GM12878 (cell line): ENCODE data around the gene SERTM2. TPM values are rescaled to one million over a fixed set of nuclear protein-coding genes. Genes with fewer than 3 reads are reported as not detected.

Experiments used
- ATAC-seq: fragments of 200-7000 bp; cut with Tn5 transposase; 3 replicates; pipeline ENCODE4 v1.9.1; 2020; ENCODE audit warnings: mild to moderate bottlenecking, moderate library complexity
- BruUV-seq: library from RNA; stranded (reverse); fragments of 400-500 nt; replicated peaks from 2 replicates; lab custom pipeline; 2021; lab: Mats Ljungman, UMichigan
- CTCF ChIA-PET: fragments of 300-600 bp; sonication (Branson Sonifier 250); formaldehyde crosslinking; extraction: SDS; loops from one replicate; lab custom pipeline; 2021; ENCODE audit warnings: inconsistent platforms; lab: Yijun Ruan, JAX
- POLR2A ChIA-PET: fragments of 350-600 bp; formaldehyde crosslinking; extraction: SDS; loops from one replicate; lab custom pipeline; 2021; ENCODE audit warnings: inconsistent platforms; lab: Charles Lee
- RAD21 ChIA-PET: fragments of 300-600 bp; sonication (Branson Sonifier 250); formaldehyde crosslinking; loops from one replicate; lab custom pipeline; 2023; ENCODE audit warnings: antibody characterized with exemption; ENCODE audit not compliant: unreplicated experiment; lab: Charles Lee
- SMC1A ChIA-PET: fragments of 300-600 bp; sonication (Branson Sonifier 250); formaldehyde crosslinking; loops from one replicate; lab custom pipeline; 2023; ENCODE audit not compliant: unreplicated experiment, uncharacterized antibody; lab: Charles Lee
- DNase-seq: peaks from one replicate; pipeline ENCODE4 v3.0.0-alpha.2; 2011; ENCODE audit warnings: low read depth, low spot score
- FAIRE-seq: peaks from 3 replicates; lab custom pipeline; 2011; peaks lifted over from hg19 to GRCh38; lab: Jason Lieb, UNC
- H2AFZ ChIP-seq: 2 replicates; pipeline ENCODE4 v1.6.0; 2011; ENCODE audit warnings: low read depth, low read length, control low read depth; ENCODE audit not compliant: control insufficient read depth
- H3K27ac ChIP-seq: 2 replicates; pipeline ENCODE4 v1.5.1; 2011; ENCODE audit warnings: control low read depth; ENCODE audit not compliant: control insufficient read depth, insufficient read depth
- H3K27me3 ChIP-seq, 2 experiments: replicated peaks in 1 of 2; 2 replicates each; pipeline versions ENCODE4 v1.6.0 to v1.6.1; 2011; ENCODE audit warnings: low read length in 1 of 2; ENCODE audit not compliant: control insufficient read depth in 2 of 2, insufficient read depth in 2 of 2
- H3K36me3 ChIP-seq, 2 experiments: 2 replicates each; pipeline ENCODE4 v1.5.1; 2011; ENCODE audit warnings: low read length in 1 of 2; ENCODE audit not compliant: control insufficient read depth in 2 of 2, insufficient read depth in 2 of 2
- H3K4me1 ChIP-seq: 2 replicates; pipeline ENCODE4 v1.6.1; 2011; ENCODE audit warnings: mild to moderate bottlenecking, low read length, moderate library complexity, mixed read lengths; ENCODE audit not compliant: control insufficient read depth, insufficient read depth
- H3K4me2 ChIP-seq: 2 replicates; pipeline ENCODE4 v1.6.0; 2011; ENCODE audit warnings: control low read depth; ENCODE audit not compliant: control insufficient read depth, insufficient read depth
- H3K4me3 ChIP-seq: fragments of 200-600 bp; sonication (generic); 2 replicates; pipeline ENCODE4 v1.5.1; 2016
- H3K79me2 ChIP-seq: 2 replicates; pipeline ENCODE4 v1.6.0; 2011; ENCODE audit warnings: low read length; ENCODE audit not compliant: control insufficient read depth, insufficient read depth
- H3K9ac ChIP-seq: 2 replicates; pipeline ENCODE4 v1.8.0; 2011; ENCODE audit warnings: low read length, control low read depth, mixed read lengths; ENCODE audit not compliant: control insufficient read depth, insufficient read depth
- H3K9me3 ChIP-seq: replicated peaks from 3 replicates; pipeline ENCODE4 v1.5.1; 2011; ENCODE audit warnings: mild to moderate bottlenecking, low read length; ENCODE audit not compliant: control insufficient read depth, insufficient read depth
- H4K20me1 ChIP-seq: 2 replicates; pipeline ENCODE4 v1.6.0; 2011; ENCODE audit not compliant: control insufficient read depth, insufficient read depth
- DPF2 ChIP-seq: fragments of 450-650 bp; IDR thresholded peaks from 2 replicates; pipeline ENCODE4 v1.6.1; 2017; ENCODE audit warnings: mild to moderate bottlenecking
- EGR1 ChIP-seq, 2 experiments: IDR thresholded peaks; 1 replicate in 1 of 2; 2 replicates in 1 of 2; pipeline ENCODE4 v1.6.1; 2011 to 2012; ENCODE audit warnings: low read depth in 2 of 2, low read length in 2 of 2, borderline replicate concordance in 1 of 2, mild to moderate bottlenecking in 1 of 2, moderate library complexity in 1 of 2
- GABPA ChIP-seq: IDR thresholded peaks from 2 replicates; pipeline ENCODE4 v1.6.1; 2014; ENCODE audit warnings: antibody characterized with exemption, low read depth, mild to moderate bottlenecking, inconsistent platforms
- HDAC2 ChIP-seq: fragments of 200-600 bp; sonication (generic); IDR thresholded peaks from 2 replicates; pipeline ENCODE4 v1.6.1; 2017
- POLR2A ChIP-seq: IDR thresholded peaks from 2 replicates; pipeline ENCODE4 v1.6.1; 2011; ENCODE audit warnings: low read depth, mild to moderate bottlenecking, low read length
- POLR2AphosphoS2 ChIP-seq: IDR thresholded peaks from 2 replicates; pipeline ENCODE4 v1.6.1; 2011; ENCODE audit warnings: low read depth, mild to moderate bottlenecking, low read length, improper control_type of control experiment, moderate library complexity
- RCOR1 ChIP-seq: conservative IDR thresholded peaks from 2 replicates; pipeline ENCODE4 v1.6.1; 2012; ENCODE audit warnings: low read depth, low read length, improper control_type of control experiment
- SIN3A ChIP-seq: IDR thresholded peaks from 2 replicates; pipeline ENCODE4 v1.6.1; 2012; ENCODE audit warnings: low read depth, low read length, improper control_type of control experiment
- SMC3 ChIP-seq: IDR thresholded peaks from 2 replicates; pipeline ENCODE4 v1.6.1; 2011; ENCODE audit warnings: low read length, improper control_type of control experiment, borderline replicate concordance
- SUPT20H ChIP-seq: IDR thresholded peaks from 2 replicates; pipeline ENCODE4 v1.6.1; 2011; ENCODE audit warnings: low read depth, mild to moderate bottlenecking, low read length, moderate library complexity, borderline replicate concordance; ENCODE audit not compliant: control insufficient read depth
- SUZ12 ChIP-seq: fragments of 200-600 bp; sonication (generic); IDR thresholded peaks from one replicate; pipeline ENCODE4 v1.6.1; 2018; ENCODE audit warnings: antibody characterized with exemption, mild to moderate bottlenecking; ENCODE audit not compliant: unreplicated experiment
- TARDBP ChIP-seq: IDR thresholded peaks from 2 replicates; pipeline ENCODE4 v1.6.1; 2016; ENCODE audit warnings: borderline replicate concordance
- TBL1XR1 ChIP-seq: IDR thresholded peaks from 2 replicates; pipeline ENCODE4 v1.6.1; 2012; ENCODE audit warnings: low read depth, low read length, improper control_type of control experiment
- TCF12 ChIP-seq: IDR thresholded peaks from 2 replicates; pipeline ENCODE4 v1.6.1; 2011; ENCODE audit warnings: low read depth, mild to moderate bottlenecking, low read length
- ZNF207 ChIP-seq: fragments of 450-650 bp; IDR thresholded peaks from 2 replicates; pipeline ENCODE4 v1.6.1; 2014; ENCODE audit warnings: antibody characterized with exemption, mild to moderate bottlenecking, borderline replicate concordance
- ZNF622 ChIP-seq: fragments of 450-650 bp; IDR thresholded peaks from 2 replicates; pipeline ENCODE4 v1.6.1; 2017; ENCODE audit warnings: mild to moderate bottlenecking, inconsistent platforms
- in situ Hi-C: fragments of 300-500 bp; cut with MboI; formaldehyde crosslinking; loops from 9 replicates; pipeline ENCODE4 v1.14.3; 2018; ENCODE audit warnings: mixed read lengths
- intact Hi-C: fragments of 100-400 bp; cut with micrococcal nuclease; formaldehyde crosslinking; loops from one replicate; pipeline ENCODE4 v1.14.2; 2022; ENCODE audit not compliant: unreplicated experiment
- polyA plus RNA-seq, 11 experiments: library from polyadenylated mRNA; depleted of rRNA in 4 of 11; unstranded in 6 of 11; stranded (reverse) in 5 of 11; fragments of >200 nt; fragmentation: Nextera tagmentation in 4 of 11; fragmentation: Illumina TruSeq in 1 of 11; extraction: Ambion mirVana in 4 of 11; extraction: Trizol in 1 of 11; gene quantifications; 1 replicate in 1 of 11; 2 replicates in 10 of 11; pipeline versions ENCODE4 v1.2.1 to v1.2.3, GENCODE V29; 2011 to 2016; ENCODE audit warnings: inconsistent platforms in 2 of 11, missing spikeins in 2 of 11, low read depth in 1 of 11
- total RNA-seq, 4 experiments: library from RNA; depleted of rRNA in 3 of 4; stranded (reverse); fragments of >200 nt in 3 of 4; fragmentation: Illumina TruSeq in 1 of 4; extraction: Trizol in 1 of 4; gene quantifications; 2 replicates each; pipeline versions ENCODE4 v1.2.1 to v1.2.3, GENCODE V29; 2013 to 2021
- TF ChIP-seq, protein P1 (sequence below): fragments of 450-650 bp; IDR thresholded peaks from 2 replicates; pipeline ENCODE4 v1.6.1; 2017; ENCODE audit warnings: low read depth, mild to moderate bottlenecking, moderate library complexity
- TF ChIP-seq, protein P2 (sequence below): fragments of 450-650 bp; IDR thresholded peaks from 2 replicates; pipeline ENCODE4 v1.6.1; 2016; ENCODE audit warnings: mild to moderate bottlenecking
- TF ChIP-seq, protein P3 (sequence below): IDR thresholded peaks from 2 replicates; pipeline ENCODE4 v1.6.1; 2012; ENCODE audit warnings: low read depth, low read length, improper control_type of control experiment

Gene SERTM2
- total and polyA plus RNA-seq, 10 of the 15 experiments (the other 5 are each of a cell fraction or from before 2014, with no cell fraction given) = not detected

DNA sequence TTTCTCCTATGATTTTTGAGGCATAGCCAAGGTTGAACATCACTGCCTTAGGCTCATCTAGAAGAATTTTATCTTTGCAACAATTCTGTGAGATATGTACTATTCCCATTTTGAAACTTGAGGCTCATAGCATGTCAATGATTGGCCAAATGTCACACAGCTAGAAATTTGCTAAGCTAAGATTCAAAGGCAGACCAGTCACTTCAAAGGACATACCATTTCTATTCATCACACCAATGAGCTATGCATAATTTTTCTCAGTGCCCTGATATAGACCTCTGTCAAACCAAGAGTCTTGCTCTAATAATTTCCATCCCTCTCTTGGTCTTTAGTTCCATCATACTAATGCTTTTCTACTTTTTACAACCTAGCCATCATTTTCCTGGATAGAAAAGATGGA is 27.6 kb upstream of the SERTM2 start:
- no peak overlapping the region for H3K9ac ChIP-seq
- no peaks in the 10 kb centered on the region for H3K36me3 ChIP-seq
- TF ChIP-seq SMC3 = no peak
- TF ChIP-seq ZNF207 = no peak
- no peak for TF ChIP-seq SIN3A
- TF ChIP-seq POLR2A = no peak
- TF ChIP-seq, protein P1, sequence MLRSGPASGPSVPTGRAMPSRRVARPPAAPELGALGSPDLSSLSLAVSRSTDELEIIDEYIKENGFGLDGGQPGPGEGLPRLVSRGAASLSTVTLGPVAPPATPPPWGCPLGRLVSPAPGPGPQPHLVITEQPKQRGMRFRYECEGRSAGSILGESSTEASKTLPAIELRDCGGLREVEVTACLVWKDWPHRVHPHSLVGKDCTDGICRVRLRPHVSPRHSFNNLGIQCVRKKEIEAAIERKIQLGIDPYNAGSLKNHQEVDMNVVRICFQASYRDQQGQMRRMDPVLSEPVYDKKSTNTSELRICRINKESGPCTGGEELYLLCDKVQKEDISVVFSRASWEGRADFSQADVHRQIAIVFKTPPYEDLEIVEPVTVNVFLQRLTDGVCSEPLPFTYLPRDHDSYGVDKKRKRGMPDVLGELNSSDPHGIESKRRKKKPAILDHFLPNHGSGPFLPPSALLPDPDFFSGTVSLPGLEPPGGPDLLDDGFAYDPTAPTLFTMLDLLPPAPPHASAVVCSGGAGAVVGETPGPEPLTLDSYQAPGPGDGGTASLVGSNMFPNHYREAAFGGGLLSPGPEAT = no peak
- TF ChIP-seq TBL1XR1 = no peak
- TF ChIP-seq POLR2AphosphoS2 = no peak
- TF ChIP-seq, protein P2, sequence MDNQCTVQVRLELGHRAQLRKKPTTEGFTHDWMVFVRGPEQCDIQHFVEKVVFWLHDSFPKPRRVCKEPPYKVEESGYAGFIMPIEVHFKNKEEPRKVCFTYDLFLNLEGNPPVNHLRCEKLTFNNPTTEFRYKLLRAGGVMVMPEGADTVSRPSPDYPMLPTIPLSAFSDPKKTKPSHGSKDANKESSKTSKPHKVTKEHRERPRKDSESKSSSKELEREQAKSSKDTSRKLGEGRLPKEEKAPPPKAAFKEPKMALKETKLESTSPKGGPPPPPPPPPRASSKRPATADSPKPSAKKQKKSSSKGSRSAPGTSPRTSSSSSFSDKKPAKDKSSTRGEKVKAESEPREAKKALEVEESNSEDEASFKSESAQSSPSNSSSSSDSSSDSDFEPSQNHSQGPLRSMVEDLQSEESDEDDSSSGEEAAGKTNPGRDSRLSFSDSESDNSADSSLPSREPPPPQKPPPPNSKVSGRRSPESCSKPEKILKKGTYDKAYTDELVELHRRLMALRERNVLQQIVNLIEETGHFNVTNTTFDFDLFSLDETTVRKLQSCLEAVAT = no peak
- no peak for TF ChIP-seq ZNF622
- TF ChIP-seq TARDBP = no peak
- TF ChIP-seq RCOR1 = no peak
- no peak for TF ChIP-seq DPF2
- no peak for TF ChIP-seq SUZ12
- TF ChIP-seq GABPA = no peak
- no peak for TF ChIP-seq TCF12
- TF ChIP-seq, protein P3, sequence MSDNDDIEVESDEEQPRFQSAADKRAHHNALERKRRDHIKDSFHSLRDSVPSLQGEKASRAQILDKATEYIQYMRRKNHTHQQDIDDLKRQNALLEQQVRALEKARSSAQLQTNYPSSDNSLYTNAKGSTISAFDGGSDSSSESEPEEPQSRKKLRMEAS = no peak
- TF ChIP-seq HDAC2 = no peak
- TF ChIP-seq EGR1 (IDR thresholded peaks at IDR 0.05; ENCODE audit: borderline replicate concordance in 1 of 2, low read depth in 2 of 2, low read length in 2 of 2) = no peak
- TF ChIP-seq SUPT20H = no peak
- CTCF ChIA-PET = interaction anchor here (0.6 to 1.6 kb wide), 3 partner anchors 11 to 39 kb away, joined by 3 read pairs; no protein-coding TSS in a partner anchor
- no peak overlapping the region for H3K27ac ChIP-seq
- POLR2A ChIA-PET = interaction anchor here (0.6 kb wide), 1 partner anchor 23 kb away, joined by 3 read pairs; no protein-coding TSS in a partner anchor
- intact Hi-C loops = no loop called here
- no peak for DNase-seq
- H3K79me2 ChIP-seq = no peaks in the 10 kb centered on the region
- H2AFZ ChIP-seq = no peak overlapping the region
- no TSS peak for BruUV-seq
- H3K4me2 ChIP-seq = no peak overlapping the region
- no peak for FAIRE-seq
- no peaks in the 10 kb centered on the region for H3K9me3 ChIP-seq
- no peak for ATAC-seq
- RAD21 ChIA-PET = no interaction called here
- H3K27me3 ChIP-seq = no peaks in the 10 kb centered on the region
- H3K4me3 ChIP-seq = no peak overlapping the region
- in situ Hi-C loops = no loop called here
- no peaks in the 10 kb centered on the region for H3K4me1 ChIP-seq
- no peaks in the 10 kb centered on the region for H4K20me1 ChIP-seq
- SMC1A ChIA-PET = no interaction called here
